Tibial nerve (tissue), 4 donors: ENCODE data around the gene SCN3A.

ENCODE experiments used
- CTCF ChIP-seq, 5 experiments: fragments of 200-600 bp in 3 of 5; fragments of 450-650 bp in 2 of 5; sonication (generic) in 3 of 5; IDR thresholded peaks; one replicate each; pipeline ENCODE4 v1.5.1; 2016 to 2019; ENCODE audit warnings: antibody characterized with exemption in 5 of 5, mild to moderate bottlenecking in 3 of 5, moderate library complexity in 2 of 5
- EP300 ChIP-seq, 2 donors: sonication (generic); formaldehyde crosslinking; IDR thresholded peaks; one replicate each; pipeline ENCODE4 v1.6.1; 2017; ENCODE audit warnings: antibody characterized with exemption in 2 of 2, mild to moderate bottlenecking in 1 of 2
- POLR2A ChIP-seq, 2 donors: fragments of 450-650 bp; IDR thresholded peaks; one replicate each; pipeline ENCODE4 v1.6.1; 2017; ENCODE audit warnings: antibody characterized with exemption in 2 of 2, mild to moderate bottlenecking in 2 of 2, moderate library complexity in 2 of 2

GRCh38 chr2:165173215-165173614, 30.6 kb downstream of the SCN3A start:
- TF ChIP-seq CTCF (IDR thresholded peaks at IDR 0.05) = no peak
- TF ChIP-seq POLR2A (IDR thresholded peaks at IDR 0.05) = no peak
- TF ChIP-seq EP300 (IDR thresholded peaks at IDR 0.05) = no peak
